ENCODE measurements around the gene CROCC2. TPM values are rescaled to one million over a fixed set of nuclear protein-coding genes. Genes with fewer than 3 reads are reported as not detected.
A peak's percentile ranks its signal among the peaks of the same experiment; 100 is the strongest.

Gene CROCC2
- total RNA-seq, 2 donors from 2014 or later: not detected

GRCh38 chr2:241036397-241036963 is 130.3 kb downstream of the CROCC2 start:
- Mint-ChIP-seq H3K36me3 (no peaks in the 10 kb centered on the region), H3K9me3 (no peaks in the 10 kb centered on the region), H3K27ac (no peak overlapping the region), H3K4me3 (peak overlapping the region; percentile 34), H3K4me1 (ENCODE audit: low read depth in 2 of 2) (no peaks in the 10 kb centered on the region), H3K27me3 (peaks cover 0 to 2% of the 10 kb centered on the region in 2 donors)
- peak; percentile 61 to 81 for ATAC-seq
- no peak for DNase-seq (ENCODE audit: low spot score)

GRCh38 chr2:241036964-241037421 is 130.9 kb downstream of the CROCC2 start:
- DNase-seq (ENCODE audit: low spot score) (no peak), ATAC-seq (no peak)
- no peaks in the 10 kb centered on the region for H3K4me1 Mint-ChIP-seq (ENCODE audit: low read depth in 2 of 2)
- H3K4me3 Mint-ChIP-seq: peak overlapping the region; percentile 34
- no peaks in the 10 kb centered on the region for H3K9me3 Mint-ChIP-seq
- no peaks in the 10 kb centered on the region for H3K36me3 Mint-ChIP-seq
- no peak overlapping the region for H3K27ac Mint-ChIP-seq
- peaks cover 0 to 2% of the 10 kb centered on the region in 2 donors for H3K27me3 Mint-ChIP-seq

GRCh38 chr2:241037498-241037897 is 131.4 kb downstream of the CROCC2 start:
- no peak overlapping the region for H3K27ac Mint-ChIP-seq
- DNase-seq (ENCODE audit: low spot score) (no peak), ATAC-seq (no peak)
- no peaks in the 10 kb centered on the region for H3K4me1 Mint-ChIP-seq (ENCODE audit: low read depth in 2 of 2)
- H3K9me3 Mint-ChIP-seq: no peaks in the 10 kb centered on the region
- no peaks in the 10 kb centered on the region for H3K36me3 Mint-ChIP-seq
- H3K27me3 Mint-ChIP-seq: peaks cover 0 to 2% of the 10 kb centered on the region in 2 donors
- no peak overlapping the region for H3K4me3 Mint-ChIP-seq

GRCh38 chr2:241038374-241039180 is 132.4 kb downstream of the CROCC2 start:
- DNase-seq (ENCODE audit: low spot score) (no peak), ATAC-seq (no peak)
- Mint-ChIP-seq H3K27ac (no peak overlapping the region), H3K27me3 (peaks cover 0 to 5% of the 10 kb centered on the region in 2 donors), H3K9me3 (no peaks in the 10 kb centered on the region), H3K36me3 (no peaks in the 10 kb centered on the region), H3K4me3 (no peak overlapping the region), H3K4me1 (ENCODE audit: low read depth in 2 of 2) (no peaks in the 10 kb centered on the region)

GRCh38 chr2:241039416-241039815 is 133.3 kb downstream of the CROCC2 start:
- H3K4me1 Mint-ChIP-seq (ENCODE audit: low read depth in 2 of 2): no peaks in the 10 kb centered on the region
- no peak for ATAC-seq
- H3K36me3 Mint-ChIP-seq: no peaks in the 10 kb centered on the region
- no peak for DNase-seq (ENCODE audit: low spot score)
- no peak overlapping the region for H3K4me3 Mint-ChIP-seq
- H3K27me3 Mint-ChIP-seq: peaks cover 0 to 7% of the 10 kb centered on the region in 2 donors
- no peak overlapping the region for H3K27ac Mint-ChIP-seq
- H3K9me3 Mint-ChIP-seq: no peaks in the 10 kb centered on the region

GRCh38 chr2:241040081-241040803 is 134.1 kb downstream of the CROCC2 start:
- Mint-ChIP-seq H3K36me3 (no peaks in the 10 kb centered on the region), H3K27me3 (peaks cover 0 to 10% of the 10 kb centered on the region in 2 donors), H3K4me3 (no peak overlapping the region), H3K27ac (no peak overlapping the region), H3K9me3 (no peaks in the 10 kb centered on the region), H3K4me1 (ENCODE audit: low read depth in 2 of 2) (no peaks in the 10 kb centered on the region)
- ATAC-seq (no peak), DNase-seq (ENCODE audit: low spot score) (no peak)

GRCh38 chr2:241041589-241042158 is 135.5 kb downstream of the CROCC2 start:
- peak overlapping the region in 1 of 2 donors; percentile 32 for H3K27ac Mint-ChIP-seq
- no peak overlapping the region for H3K4me3 Mint-ChIP-seq
- DNase-seq (ENCODE audit: low spot score): no peak
- peak in 1 of 2 donors; percentile 45 for ATAC-seq
- peaks cover 0 to 10% of the 10 kb centered on the region in 2 donors for H3K27me3 Mint-ChIP-seq
- no peaks in the 10 kb centered on the region for H3K4me1 Mint-ChIP-seq (ENCODE audit: low read depth in 2 of 2)
- no peaks in the 10 kb centered on the region for H3K9me3 Mint-ChIP-seq
- no peaks in the 10 kb centered on the region for H3K36me3 Mint-ChIP-seq

Other genes with a start within 250 kb of the CROCC2 start
- not detected for gene AQP12B, start 223.5 kb upstream of the CROCC2 start, total RNA-seq
- gene AQP12A, start 214.5 kb upstream of the CROCC2 start, total RNA-seq: not detected
- gene KIF1A, start 86.1 kb upstream of the CROCC2 start, total RNA-seq: under 1 TPM in 1 of 2 donors, not detected in 1; 0.45 TPM
- not detected for gene AGXT, start 37.5 kb upstream of the CROCC2 start, total RNA-seq
- gene MAB21L4, start 10.2 kb upstream of the CROCC2 start, total RNA-seq: not detected
- under 1 TPM in 1 of 2 donors, not detected in 1; 0.14 TPM for gene SNED1, start 92.3 kb downstream of the CROCC2 start, total RNA-seq
- 10 to 100 TPM; 38.1 to 40.5 TPM for gene MTERF4, start 196.0 kb downstream of the CROCC2 start, total RNA-seq
- gene PASK, start 243.1 kb downstream of the CROCC2 start, total RNA-seq: 10 to 100 TPM; 69.5 to 78.9 TPM
- 100 to 1,000 TPM in 1 of 2 donors, 10 to 100 TPM in 1; 54.8 to 109 TPM for gene PPP1R7, start 244.1 kb downstream of the CROCC2 start, total RNA-seq